ENCODE data around the gene COL4A3. TPM values are rescaled to one million over a fixed set of nuclear protein-coding genes. Genes with fewer than 3 reads are reported as not detected.

COL4A3 gene
- total RNA-seq, 1 experiment from 2014 or later = 1.2 TPM

- DNase-seq (ENCODE audit: low read depth) = no peak
These were observed 174.7 kb downstream of the COL4A3 start for GRCh38 chr2:227339098-227339599.

GRCh38 chr2:227340106-227340505 is 175.7 kb downstream of the COL4A3 start:
- no peak for DNase-seq (ENCODE audit: low read depth)

GRCh38 chr2:227341553-227341952 is 177.1 kb downstream of the COL4A3 start:
- no peak for DNase-seq (ENCODE audit: low read depth)

GRCh38 chr2:227344231-227344630 is 179.8 kb downstream of the COL4A3 start:
- DNase-seq (ENCODE audit: low read depth) = no peak

GRCh38 chr2:227347117-227347516 is 182.7 kb downstream of the COL4A3 start:
- DNase-seq (ENCODE audit: low read depth) = no peak

- DNase-seq (ENCODE audit: low read depth) = no peak
These were observed 183.9 kb downstream of the COL4A3 start for GRCh38 chr2:227348324-227348723.

- no peak for DNase-seq (ENCODE audit: low read depth)
These were observed 185.7 kb downstream of the COL4A3 start for GRCh38 chr2:227349989-227350612.

GRCh38 chr2:227351639-227352038 is 187.2 kb downstream of the COL4A3 start:
- DNase-seq (ENCODE audit: low read depth) = no peak

GRCh38 chr2:227360351-227360750 is 195.9 kb downstream of the COL4A3 start:
- DNase-seq (ENCODE audit: low read depth) = no peak

GRCh38 chr2:227363756-227364155 is 199.3 kb downstream of the COL4A3 start:
- peak; percentile 27 for DNase-seq (ENCODE audit: low read depth)

Other genes with a start within 250 kb of the COL4A3 start
- 0.72 and 1.4 TPM in 2 replicates for gene COL4A4, start 419 bp upstream of the COL4A3 start, total RNA-seq (2014; rRNA removed; shearing (Covaris generic))
- 162 and 180 TPM in 2 replicates for gene MFF, start 160.6 kb downstream of the COL4A3 start, total RNA-seq (2014; rRNA removed; shearing (Covaris generic))
- gene TM4SF20, start 214.7 kb downstream of the COL4A3 start, total RNA-seq (2014; rRNA removed; shearing (Covaris generic)) = not detected in 2 replicates
- gene SCYGR1, start 223.3 kb downstream of the COL4A3 start, total RNA-seq (2014; rRNA removed; shearing (Covaris generic)) = not detected in 2 replicates

Measured in RPMI7951 (cell line).